ENCODE measurements around the gene POGK. TPM values are rescaled to one million over a fixed set of nuclear protein-coding genes. Genes with fewer than 3 reads are reported as not detected.
A peak's percentile ranks its signal among the peaks of the same experiment; 100 is the strongest.
"Not testable (repeated sequence)": the region's sequence is repeated elsewhere in the genome, so short reads cannot be mapped to it uniquely, and the experiment has no call there.

POGK gene
- total RNA-seq (10 to 100 TPM; 17.6 to 23.1 (median 20.3) TPM), polyA plus RNA-seq (8.6 TPM)
- long read RNA-seq, donor 1, full-length matches to known transcripts: 7 of 34 reads
- long read RNA-seq, donor 1, partial matches to known transcripts: 14 of 34 reads
- long read RNA-seq, donor 1, other reads (novel, unspliced or antisense): 13 of 34 reads
- long read RNA-seq, donor 2, full-length matches to known transcripts: 12 of 22 reads
- long read RNA-seq, donor 2, partial matches to known transcripts: 2 of 22 reads
- long read RNA-seq, donor 2, other reads (novel, unspliced or antisense): 8 of 22 reads
- long read RNA-seq, donor 3, full-length matches to known transcripts: 35 of 69 reads
- long read RNA-seq, donor 3, partial matches to known transcripts: 17 of 69 reads
- long read RNA-seq, donor 3, other reads (novel, unspliced or antisense): 17 of 69 reads
- long read RNA-seq, donor 4, full-length matches to known transcripts: 10 of 18 reads
- long read RNA-seq, donor 4, partial matches to known transcripts: 2 of 18 reads
- long read RNA-seq, donor 4, other reads (novel, unspliced or antisense): 6 of 18 reads

GRCh38 chr1:166838766-166839599, at the start of gene POGK:
Gene POGK (plus strand): TSS chr1:166839475. CDS start chr1:166840957, 1,482 bp downstream.
- intact Hi-C loops (cut with DNase I): no loop called here
- DNase-seq: peak; percentile 94 to 97 (median 97)
- H3K27ac ChIP-seq (ENCODE audit: low read length): peak within 1 kb of the TSS; percentile 93
- H3K4me3 ChIP-seq (ENCODE audit: low read length): peak within 1 kb of the TSS; percentile 87
- peaks cover 11% of the 10 kb centered on the region for H3K4me1 ChIP-seq (ENCODE audit: control insufficient read depth, insufficient read depth, low read length)
- no peaks in the 10 kb centered on the region for H3K9me3 ChIP-seq (ENCODE audit: control insufficient read depth, low read length)
- H3K27me3 ChIP-seq (ENCODE audit: control insufficient read depth, insufficient read depth): no peaks in the 10 kb centered on the region
- under 1% methylated on average over 63 of the region's 63 CpGs for WGBS
- peak; percentile 98 to 99 for ATAC-seq

GRCh38 chr1:166796620-166797236, 42.5 kb upstream of the POGK start:
- ATAC-seq (peak in 1 of 2 donors; percentile 40), DNase-seq (no peak)
- Histone ChIP-seq H3K27me3 (ENCODE audit: control insufficient read depth, insufficient read depth) (no peaks in the 10 kb centered on the region), H3K4me3 (ENCODE audit: low read length) (no peak overlapping the region), H3K9me3 (ENCODE audit: control insufficient read depth, low read length) (no peaks in the 10 kb centered on the region), H3K4me1 (ENCODE audit: control insufficient read depth, insufficient read depth, low read length) (no peaks in the 10 kb centered on the region), H3K27ac (ENCODE audit: low read length) (no peak overlapping the region)
- WGBS: 90% methylated on average over 23 of the region's 23 CpGs
- intact Hi-C loops (cut with DNase I): no loop called here

- DNase-seq (no peak), ATAC-seq (no peak)
- no peaks in the 10 kb centered on the region for H3K27me3 ChIP-seq (ENCODE audit: control insufficient read depth, insufficient read depth)
- no peaks in the 10 kb centered on the region for H3K9me3 ChIP-seq (ENCODE audit: control insufficient read depth, low read length)
- H3K27ac ChIP-seq (ENCODE audit: low read length): no peak overlapping the region
- H3K4me1 ChIP-seq (ENCODE audit: control insufficient read depth, insufficient read depth, low read length): no peaks in the 10 kb centered on the region
- no peak overlapping the region for H3K4me3 ChIP-seq (ENCODE audit: low read length)
- WGBS: 81% methylated on average over 2 of the region's 2 CpGs
- intact Hi-C loops (cut with DNase I): no loop called here
These were observed 30.3 kb upstream of the POGK start for GRCh38 chr1:166808952-166809351.

GRCh38 chr1:166811691-166812090, 27.6 kb upstream of the POGK start:
- DNase-seq (no peak), ATAC-seq (no peak)
- WGBS: 45% methylated on average over 2 of the region's 2 CpGs
- Histone ChIP-seq H3K4me3 (ENCODE audit: low read length) (no peak overlapping the region), H3K27ac (ENCODE audit: low read length) (no peak overlapping the region), H3K4me1 (ENCODE audit: control insufficient read depth, insufficient read depth, low read length) (no peaks in the 10 kb centered on the region), H3K27me3 (ENCODE audit: control insufficient read depth, insufficient read depth) (no peaks in the 10 kb centered on the region), H3K9me3 (ENCODE audit: control insufficient read depth, low read length) (peaks cover 2% of the 10 kb centered on the region)
- intact Hi-C loops (cut with DNase I): loop anchor here in 1 of 4 donors (10.0 kb wide), 1 partner anchor 287 kb away; no protein-coding TSS in a partner anchor

GRCh38 chr1:166813508-166814223, 25.6 kb upstream of the POGK start:
- DNase-seq: no peak
- no peaks in the 10 kb centered on the region for H3K4me1 ChIP-seq (ENCODE audit: control insufficient read depth, insufficient read depth, low read length)
- H3K9me3 ChIP-seq (ENCODE audit: control insufficient read depth, low read length): peaks cover 2% of the 10 kb centered on the region
- intact Hi-C loops (cut with DNase I): loop anchor here in 1 of 4 donors (10.0 kb wide), 1 partner anchor 289 kb away; no protein-coding TSS in a partner anchor
- ATAC-seq: no peak
- H3K27me3 ChIP-seq (ENCODE audit: control insufficient read depth, insufficient read depth): no peaks in the 10 kb centered on the region
- WGBS: 33% methylated on average over 2 of the region's 2 CpGs
- H3K4me3 ChIP-seq (ENCODE audit: low read length): no peak overlapping the region
- H3K27ac ChIP-seq (ENCODE audit: low read length): no peak overlapping the region

- DNase-seq (no peak), ATAC-seq (no peak)
- Histone ChIP-seq H3K9me3 (ENCODE audit: control insufficient read depth, low read length) (peaks cover 2% of the 10 kb centered on the region), H3K27me3 (ENCODE audit: control insufficient read depth, insufficient read depth) (no peaks in the 10 kb centered on the region), H3K4me1 (ENCODE audit: control insufficient read depth, insufficient read depth, low read length) (no peaks in the 10 kb centered on the region), H3K27ac (ENCODE audit: low read length) (no peak overlapping the region), H3K4me3 (ENCODE audit: low read length) (no peak overlapping the region)
- intact Hi-C loops (cut with DNase I): loop anchor here in 1 of 4 donors (10.0 kb wide), 1 partner anchor 290 kb away; no protein-coding TSS in a partner anchor
- 21% methylated on average over 2 of the region's 2 CpGs for WGBS
These were observed 24.7 kb upstream of the POGK start for GRCh38 chr1:166814611-166815010.

GRCh38 chr1:166819974-166820373, 19.3 kb upstream of the POGK start:
- DNase-seq: no peak
- no peaks in the 10 kb centered on the region for H3K4me1 ChIP-seq (ENCODE audit: control insufficient read depth, insufficient read depth, low read length)
- 76% methylated on average over 2 of the region's 2 CpGs for WGBS
- no peak for ATAC-seq
- intact Hi-C loops (cut with DNase I): loop anchor here in 1 of 4 donors (10.0 kb wide), 1 partner anchor 295 kb away; no protein-coding TSS in a partner anchor
- no peak overlapping the region for H3K4me3 ChIP-seq (ENCODE audit: low read length)
- H3K9me3 ChIP-seq (ENCODE audit: control insufficient read depth, low read length): peaks cover 2% of the 10 kb centered on the region
- no peak overlapping the region for H3K27ac ChIP-seq (ENCODE audit: low read length)
- no peaks in the 10 kb centered on the region for H3K27me3 ChIP-seq (ENCODE audit: control insufficient read depth, insufficient read depth)

- ATAC-seq (no peak), DNase-seq (no peak)
- Histone ChIP-seq H3K27ac (ENCODE audit: low read length) (no peak overlapping the region), H3K4me3 (ENCODE audit: low read length) (no peak overlapping the region), H3K4me1 (ENCODE audit: control insufficient read depth, insufficient read depth, low read length) (no peaks in the 10 kb centered on the region), H3K27me3 (ENCODE audit: control insufficient read depth, insufficient read depth) (no peaks in the 10 kb centered on the region), H3K9me3 (ENCODE audit: control insufficient read depth, low read length) (no peaks in the 10 kb centered on the region)
- intact Hi-C loops (cut with DNase I): no loop called here
- WGBS: 70% methylated on average over 7 of the region's 7 CpGs
These were observed 16.9 kb upstream of the POGK start for GRCh38 chr1:166822385-166822784.

GRCh38 chr1:166827426-166827825, 11.8 kb upstream of the POGK start:
- Histone ChIP-seq H3K4me1 (ENCODE audit: control insufficient read depth, insufficient read depth, low read length) (no peaks in the 10 kb centered on the region), H3K27ac (ENCODE audit: low read length) (no peak overlapping the region), H3K4me3 (ENCODE audit: low read length) (no peak overlapping the region), H3K9me3 (ENCODE audit: control insufficient read depth, low read length) (peaks cover 8% of the 10 kb centered on the region), H3K27me3 (ENCODE audit: control insufficient read depth, insufficient read depth) (no peaks in the 10 kb centered on the region)
- no peak for DNase-seq
- intact Hi-C loops (cut with DNase I): no loop called here
- ATAC-seq: no peak

- H3K4me1 ChIP-seq (ENCODE audit: control insufficient read depth, insufficient read depth, low read length); H3K27ac ChIP-seq (ENCODE audit: low read length); ATAC-seq; H3K4me3 ChIP-seq (ENCODE audit: low read length); intact Hi-C loops (cut with DNase I); H3K27me3 ChIP-seq (ENCODE audit: control insufficient read depth, insufficient read depth); H3K9me3 ChIP-seq (ENCODE audit: control insufficient read depth, low read length); DNase-seq: not testable (repeated sequence)
- 58% methylated on average over 1 of the region's 1 CpG for WGBS
These were observed 9.5 kb upstream of the POGK start for GRCh38 chr1:166829762-166830161.

All from right cardiac atrium (tissue), 5 donors.